ENCODE results near the gene PTTG1.

Gene PTTG1

DNA sequence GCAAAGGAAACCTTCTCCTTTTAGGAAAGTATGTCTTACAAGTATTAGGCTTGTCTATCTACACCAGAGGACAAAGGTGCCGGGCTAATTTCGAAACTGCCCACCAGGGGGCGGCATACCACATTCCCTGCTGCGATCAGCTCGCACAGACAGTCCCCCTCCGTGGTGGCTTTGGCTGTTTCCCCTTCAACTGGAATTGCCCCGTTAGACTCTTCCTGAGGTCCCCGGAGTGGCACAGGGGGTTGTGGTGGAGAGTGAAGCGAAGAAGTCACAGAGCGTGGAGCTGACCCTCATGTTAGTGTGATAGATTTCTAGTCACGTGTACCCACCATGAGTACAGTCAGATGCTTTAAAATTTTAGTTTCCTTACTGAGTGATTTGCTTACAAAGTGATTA lies 17.5 kb downstream of the PTTG1 start:
- peak; percentile 46 for DNase-seq (ENCODE audit: low spot score)
- in situ Hi-C loops (cut with MboI; ENCODE audit: low pct_unique_long_range_greater_than_20kb, low sequenced_read_pairs, unreplicated experiment) = loop anchor here (5.0 kb wide), 1 partner anchor 43 kb away; no protein-coding TSS in a partner anchor

DNA sequence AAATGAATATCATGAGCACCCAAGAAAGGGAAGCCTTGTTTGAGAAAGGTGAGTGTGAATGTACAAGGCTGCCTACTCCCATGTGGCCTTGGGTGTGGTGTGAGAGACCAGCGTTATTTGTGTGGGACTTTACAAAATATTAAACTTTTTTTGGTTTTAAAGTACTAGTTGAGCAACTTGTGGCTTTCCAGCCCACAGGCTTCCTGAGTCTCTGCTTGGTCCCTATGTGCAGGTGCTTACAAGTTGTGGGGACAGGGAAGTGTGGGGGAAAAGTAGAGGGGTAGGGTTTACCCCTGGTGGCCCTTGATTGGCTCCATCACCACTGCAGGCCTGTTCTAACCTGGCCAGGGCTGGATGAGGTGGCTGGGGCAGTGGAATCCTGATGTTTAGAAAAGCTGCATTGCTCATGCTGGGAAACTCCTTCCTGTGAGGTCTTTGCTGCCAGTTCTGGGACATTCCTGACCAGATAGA lies 19.7 kb downstream of the PTTG1 start:
- TF ChIP-seq, protein P1, sequence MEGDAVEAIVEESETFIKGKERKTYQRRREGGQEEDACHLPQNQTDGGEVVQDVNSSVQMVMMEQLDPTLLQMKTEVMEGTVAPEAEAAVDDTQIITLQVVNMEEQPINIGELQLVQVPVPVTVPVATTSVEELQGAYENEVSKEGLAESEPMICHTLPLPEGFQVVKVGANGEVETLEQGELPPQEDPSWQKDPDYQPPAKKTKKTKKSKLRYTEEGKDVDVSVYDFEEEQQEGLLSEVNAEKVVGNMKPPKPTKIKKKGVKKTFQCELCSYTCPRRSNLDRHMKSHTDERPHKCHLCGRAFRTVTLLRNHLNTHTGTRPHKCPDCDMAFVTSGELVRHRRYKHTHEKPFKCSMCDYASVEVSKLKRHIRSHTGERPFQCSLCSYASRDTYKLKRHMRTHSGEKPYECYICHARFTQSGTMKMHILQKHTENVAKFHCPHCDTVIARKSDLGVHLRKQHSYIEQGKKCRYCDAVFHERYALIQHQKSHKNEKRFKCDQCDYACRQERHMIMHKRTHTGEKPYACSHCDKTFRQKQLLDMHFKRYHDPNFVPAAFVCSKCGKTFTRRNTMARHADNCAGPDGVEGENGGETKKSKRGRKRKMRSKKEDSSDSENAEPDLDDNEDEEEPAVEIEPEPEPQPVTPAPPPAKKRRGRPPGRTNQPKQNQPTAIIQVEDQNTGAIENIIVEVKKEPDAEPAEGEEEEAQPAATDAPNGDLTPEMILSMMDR (IDR thresholded peaks at IDR 0.05; ENCODE audit: extremely low read depth, insufficient read depth, missing control alignments) = no peak
- DNase-seq (ENCODE audit: low spot score) = no peak
- in situ Hi-C loops (cut with MboI; ENCODE audit: low pct_unique_long_range_greater_than_20kb, low sequenced_read_pairs, unreplicated experiment) = no loop called here

More for the DNA sequence above, 17.5 kb downstream of the PTTG1 start:
- TF ChIP-seq, protein P1 (IDR thresholded peaks at IDR 0.05; ENCODE audit: extremely low read depth, insufficient read depth, missing control alignments) = peak; percentile 80

DNA sequence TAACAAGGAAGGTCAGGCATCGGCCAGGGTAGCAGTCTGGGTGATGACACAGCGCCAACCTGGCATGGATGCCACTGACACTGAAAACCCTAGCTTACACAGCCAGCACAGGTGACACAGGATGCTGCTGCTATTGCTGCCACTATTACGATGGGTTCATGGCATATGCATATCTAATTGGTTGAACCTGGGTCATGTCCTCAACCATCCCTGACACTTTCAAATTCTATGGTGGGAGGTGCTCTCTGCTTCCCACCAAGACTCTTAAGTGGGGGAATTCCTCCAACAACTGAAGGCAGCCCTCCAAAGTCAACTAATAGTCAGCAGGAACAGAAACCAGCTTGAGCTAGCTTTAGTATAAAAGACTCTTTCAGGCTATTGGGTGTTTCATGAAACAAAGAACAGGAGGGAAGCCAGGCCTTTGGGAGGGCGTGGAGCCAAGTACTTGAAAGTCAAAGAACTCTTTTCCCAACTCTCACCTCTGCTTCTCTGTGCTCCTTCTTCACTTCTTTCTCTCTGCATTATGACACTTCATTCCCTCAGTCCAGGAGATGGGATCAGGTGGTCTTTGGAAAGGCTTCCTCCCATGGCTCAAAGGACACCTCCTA lies 21.3 kb downstream of the PTTG1 start:
- in situ Hi-C loops (cut with MboI; ENCODE audit: low pct_unique_long_range_greater_than_20kb, low sequenced_read_pairs, unreplicated experiment) = no loop called here
- DNase-seq (ENCODE audit: low spot score) = no peak
- TF ChIP-seq, protein P1 (IDR thresholded peaks at IDR 0.05; ENCODE audit: extremely low read depth, insufficient read depth, missing control alignments) = no peak

DNA sequence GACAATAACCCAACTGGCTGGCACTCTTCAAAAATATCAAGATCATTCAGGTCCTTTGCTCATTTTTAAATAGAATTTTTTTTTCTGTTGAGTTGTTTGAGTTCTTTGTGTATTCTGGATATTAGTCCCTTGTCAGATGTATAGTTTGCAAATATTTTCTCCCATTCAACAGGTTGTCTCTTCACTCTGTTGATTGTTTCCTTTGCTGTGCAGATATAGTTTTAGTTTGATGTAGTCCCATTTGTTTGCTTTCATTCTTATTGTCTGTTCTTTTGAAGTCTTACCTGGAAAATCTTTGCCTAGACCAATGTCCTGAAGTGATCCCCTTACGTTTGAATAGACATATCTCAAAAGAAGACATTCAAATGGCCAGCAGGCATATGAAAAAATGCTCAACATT lies 22.8 kb downstream of the PTTG1 start:
- TF ChIP-seq, protein P1 (IDR thresholded peaks at IDR 0.05; ENCODE audit: extremely low read depth, insufficient read depth, missing control alignments) = no peak

DNA sequence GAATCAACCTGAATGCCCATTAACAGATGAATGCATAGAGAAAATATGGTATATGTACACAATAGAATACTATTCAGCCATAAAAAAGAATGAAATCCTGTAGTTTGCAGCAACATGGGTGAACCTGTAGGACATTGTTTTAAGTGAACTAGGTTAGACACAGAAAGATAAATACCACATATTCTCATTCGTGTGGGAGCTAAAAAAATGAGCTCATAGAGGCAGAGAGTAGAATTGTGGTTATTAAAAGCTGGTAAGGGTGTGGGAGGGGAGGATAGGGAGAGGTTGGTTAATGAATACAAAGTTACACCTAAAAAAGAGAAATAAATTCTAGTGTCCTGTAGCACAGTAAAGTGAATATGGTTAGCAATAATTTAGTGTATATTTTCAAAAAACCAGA lies 23.5 kb downstream of the PTTG1 start:
- TF ChIP-seq, protein P1 (IDR thresholded peaks at IDR 0.05; ENCODE audit: extremely low read depth, insufficient read depth, missing control alignments) = no peak
- no peak for DNase-seq (ENCODE audit: low spot score)
- in situ Hi-C loops (cut with MboI; ENCODE audit: low pct_unique_long_range_greater_than_20kb, low sequenced_read_pairs, unreplicated experiment) = no loop called here

More for the DNA sequence above, 22.8 kb downstream of the PTTG1 start:
- no peak for DNase-seq (ENCODE audit: low spot score)
- in situ Hi-C loops (cut with MboI; ENCODE audit: low pct_unique_long_range_greater_than_20kb, low sequenced_read_pairs, unreplicated experiment) = no loop called here

DNA sequence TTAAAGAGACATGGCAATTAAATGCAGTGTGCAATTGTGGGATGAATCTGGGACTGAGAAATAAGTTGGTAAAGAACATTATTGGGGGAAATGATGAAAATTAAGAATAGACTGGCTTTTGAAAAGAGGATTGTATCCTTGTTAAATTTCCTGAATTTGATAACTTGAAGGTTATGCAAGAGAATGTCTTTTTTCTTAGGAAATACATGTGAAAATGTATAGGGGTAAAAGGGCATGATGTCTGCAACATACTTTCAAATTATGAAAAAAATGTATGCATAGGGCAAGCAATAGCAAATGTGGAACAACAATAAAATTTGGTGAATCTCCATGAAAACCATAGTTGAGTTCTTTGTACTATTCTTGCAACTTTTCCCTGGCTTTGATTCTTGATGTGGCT lies 24.1 kb downstream of the PTTG1 start:
- TF ChIP-seq, protein P1 (IDR thresholded peaks at IDR 0.05; ENCODE audit: extremely low read depth, insufficient read depth, missing control alignments) = no peak
- in situ Hi-C loops (cut with MboI; ENCODE audit: low pct_unique_long_range_greater_than_20kb, low sequenced_read_pairs, unreplicated experiment) = no loop called here
- DNase-seq (ENCODE audit: low spot score) = no peak

Data from GM13977 (cell line).